VCaP (cell line): ENCODE results near the gene DNER.

Experiments
- H3K27ac ChIP-seq: fragments of 450-650 bp; 2 replicates; pipeline ENCODE4 v1.5.1; 2017
- CTCF ChIP-seq: fragments of 450-650 bp; conservative IDR thresholded peaks from 2 replicates; pipeline ENCODE4 v1.5.1; 2017; ENCODE audit warnings: mild to moderate bottlenecking, moderate library complexity

DNER gene

GRCh38 chr2:229456091-229456490, 258.3 kb downstream of the DNER start:
- no peak overlapping the region for H3K27ac ChIP-seq
- no peak for TF ChIP-seq CTCF

- no peak overlapping the region for H3K27ac ChIP-seq
- TF ChIP-seq CTCF: no peak
These were observed 259.3 kb downstream of the DNER start for GRCh38 chr2:229454934-229455631.

DNA sequence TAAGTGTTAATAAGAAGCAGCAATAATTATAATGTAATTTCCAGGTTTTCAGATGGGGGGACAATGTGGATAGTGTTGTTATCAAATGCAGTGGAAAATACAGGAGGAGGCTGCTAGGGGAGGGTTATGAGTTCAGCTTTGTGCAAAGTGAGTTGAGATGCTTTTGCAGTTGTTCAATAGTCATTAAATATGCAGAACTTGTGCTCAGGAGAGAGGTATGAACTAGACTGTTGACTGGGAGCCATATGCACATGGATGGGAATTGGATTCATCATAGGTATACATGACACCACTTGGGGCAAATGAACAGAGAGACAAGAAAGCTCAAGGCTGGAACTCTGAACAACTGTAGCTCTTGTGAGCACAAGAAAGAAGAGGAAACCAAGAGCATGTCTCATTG, 261.1 kb downstream of the DNER start:
- no peak overlapping the region for H3K27ac ChIP-seq
- TF ChIP-seq CTCF: no peak

- TF ChIP-seq CTCF: no peak
- no peak overlapping the region for H3K27ac ChIP-seq
These were observed 262.5 kb downstream of the DNER start for GRCh38 chr2:229451852-229452251.

GRCh38 chr2:229447227-229447626, 267.1 kb downstream of the DNER start:
- no peak for TF ChIP-seq CTCF
- H3K27ac ChIP-seq: no peak overlapping the region

GRCh38 chr2:229446350-229446749, 268.0 kb downstream of the DNER start:
- H3K27ac ChIP-seq: no peak overlapping the region
- no peak for TF ChIP-seq CTCF

GRCh38 chr2:229445501-229446211, 268.7 kb downstream of the DNER start:
- no peak for TF ChIP-seq CTCF
- no peak overlapping the region for H3K27ac ChIP-seq
